ENCODE results near the gene GNA14. TPM values are rescaled to one million over a fixed set of nuclear protein-coding genes. Genes with fewer than 3 reads are reported as not detected.
"Not testable (repeated sequence)": the region's sequence is repeated elsewhere in the genome, so short reads cannot be mapped to it uniquely, and the experiment has no call there.

GNA14 gene
- total RNA-seq, 2 donors from 2014 or later, result 0.62 to 8.0 TPM

DNA sequence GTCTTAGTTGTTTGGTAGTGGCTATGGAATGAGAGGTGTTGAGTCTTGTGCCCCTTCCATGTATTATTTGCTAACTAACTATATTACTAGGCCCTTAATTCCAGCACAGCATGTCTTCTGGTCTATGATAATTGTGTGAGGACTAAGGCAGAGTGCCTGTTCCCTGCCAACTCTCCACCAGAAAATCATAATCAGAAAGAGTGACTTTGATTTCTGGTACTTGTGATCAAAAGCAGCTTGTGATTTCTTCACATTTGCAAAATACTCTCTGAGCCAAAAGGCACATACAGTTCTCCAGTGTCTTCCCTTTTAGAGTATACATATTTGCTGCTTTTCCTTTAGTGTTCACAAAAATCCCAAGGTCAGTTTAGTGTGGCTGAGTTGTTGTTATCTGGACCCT lies 229.9 kb downstream of the GNA14 start:
- Histone ChIP-seq H3K4me1 (ENCODE audit: control insufficient read depth, insufficient read depth, low read length) (no peaks in the 10 kb centered on the region), H3K36me3 (ENCODE audit: control insufficient read depth, insufficient read depth, low read length) (peaks cover 3% of the 10 kb centered on the region), H3K9ac (ENCODE audit: extremely low read depth, low read length, poor library complexity, severe bottlenecking) (no peak overlapping the region), H3K27me3 (ENCODE audit: control insufficient read depth, insufficient read depth, low read length, poor library complexity, severe bottlenecking) (no peaks in the 10 kb centered on the region), H3K27ac (ENCODE audit: low read depth, low read length) (no peak overlapping the region), H3K4me3 (ENCODE audit: low read length) (no peak overlapping the region), H3K9me3 (ENCODE audit: control insufficient read depth, low read length) (no peaks in the 10 kb centered on the region)
- TF ChIP-seq, protein P1, sequence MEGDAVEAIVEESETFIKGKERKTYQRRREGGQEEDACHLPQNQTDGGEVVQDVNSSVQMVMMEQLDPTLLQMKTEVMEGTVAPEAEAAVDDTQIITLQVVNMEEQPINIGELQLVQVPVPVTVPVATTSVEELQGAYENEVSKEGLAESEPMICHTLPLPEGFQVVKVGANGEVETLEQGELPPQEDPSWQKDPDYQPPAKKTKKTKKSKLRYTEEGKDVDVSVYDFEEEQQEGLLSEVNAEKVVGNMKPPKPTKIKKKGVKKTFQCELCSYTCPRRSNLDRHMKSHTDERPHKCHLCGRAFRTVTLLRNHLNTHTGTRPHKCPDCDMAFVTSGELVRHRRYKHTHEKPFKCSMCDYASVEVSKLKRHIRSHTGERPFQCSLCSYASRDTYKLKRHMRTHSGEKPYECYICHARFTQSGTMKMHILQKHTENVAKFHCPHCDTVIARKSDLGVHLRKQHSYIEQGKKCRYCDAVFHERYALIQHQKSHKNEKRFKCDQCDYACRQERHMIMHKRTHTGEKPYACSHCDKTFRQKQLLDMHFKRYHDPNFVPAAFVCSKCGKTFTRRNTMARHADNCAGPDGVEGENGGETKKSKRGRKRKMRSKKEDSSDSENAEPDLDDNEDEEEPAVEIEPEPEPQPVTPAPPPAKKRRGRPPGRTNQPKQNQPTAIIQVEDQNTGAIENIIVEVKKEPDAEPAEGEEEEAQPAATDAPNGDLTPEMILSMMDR (conservative IDR thresholded peaks at IDR 0.05), result no peak
- Mint-ChIP-seq H3K4me1 (peaks cover 21% of the 10 kb centered on the region), H3K27ac (no peak overlapping the region), H3K4me3 (no peak overlapping the region), H3K27me3 (ENCODE audit: insufficient read depth) (no peaks in the 10 kb centered on the region), H3K36me3 (ENCODE audit: low read depth) (peaks cover 7% of the 10 kb centered on the region), H3K9me3 (peaks cover 3% of the 10 kb centered on the region)
- no peak for DNase-seq

DNA sequence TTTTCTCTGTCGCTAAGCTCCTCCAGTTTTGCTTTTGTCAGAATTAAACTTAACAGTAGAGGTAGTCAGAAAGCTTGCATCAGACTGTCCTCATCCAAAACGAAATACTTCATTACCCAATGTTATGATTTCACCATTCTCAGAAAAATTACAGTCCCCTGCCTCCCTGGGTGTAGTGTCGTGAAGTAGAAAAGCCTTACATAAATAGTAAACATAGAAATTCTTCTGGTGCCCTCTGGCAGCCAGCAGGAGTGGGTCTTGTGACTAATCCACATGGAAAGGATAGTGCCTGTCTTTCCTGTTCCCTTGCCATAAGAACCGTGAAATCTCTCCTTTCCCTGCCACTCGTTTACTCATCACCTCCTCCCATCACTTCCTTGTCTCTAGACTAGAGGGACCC lies 230.6 kb downstream of the GNA14 start:
- no peak overlapping the region for H3K4me3 Mint-ChIP-seq
- WGBS, 2 experiments (ENCODE audit: insufficient coverage in 1 of 2, insufficient read length in 1 of 2), result 80 to 86% methylated on average over 1 to 5 of the region's 5 CpGs
- H3K9me3 ChIP-seq (ENCODE audit: control insufficient read depth, low read length), result no peaks in the 10 kb centered on the region
- H3K27me3 Mint-ChIP-seq (ENCODE audit: insufficient read depth), result no peaks in the 10 kb centered on the region
- peak overlapping the region; percentile 81 for H3K27ac Mint-ChIP-seq
- DNase-seq, result no peak
- H3K9me3 Mint-ChIP-seq, result peaks cover 3% of the 10 kb centered on the region
- H3K36me3 ChIP-seq (ENCODE audit: control insufficient read depth, insufficient read depth, low read length), result peaks cover 3% of the 10 kb centered on the region
- no peaks in the 10 kb centered on the region for H3K4me1 ChIP-seq (ENCODE audit: control insufficient read depth, insufficient read depth, low read length)
- H3K36me3 Mint-ChIP-seq (ENCODE audit: low read depth), result peaks cover 7% of the 10 kb centered on the region
- H3K27me3 ChIP-seq (ENCODE audit: control insufficient read depth, insufficient read depth, low read length, poor library complexity, severe bottlenecking), result no peaks in the 10 kb centered on the region
- TF ChIP-seq, protein P1 (conservative IDR thresholded peaks at IDR 0.05), result no peak
- no peak overlapping the region for H3K4me3 ChIP-seq (ENCODE audit: low read length)
- H3K27ac ChIP-seq (ENCODE audit: low read depth, low read length), result no peak overlapping the region
- H3K9ac ChIP-seq (ENCODE audit: extremely low read depth, low read length, poor library complexity, severe bottlenecking), result no peak overlapping the region
- H3K4me1 Mint-ChIP-seq, result peaks cover 21% of the 10 kb centered on the region

DNA sequence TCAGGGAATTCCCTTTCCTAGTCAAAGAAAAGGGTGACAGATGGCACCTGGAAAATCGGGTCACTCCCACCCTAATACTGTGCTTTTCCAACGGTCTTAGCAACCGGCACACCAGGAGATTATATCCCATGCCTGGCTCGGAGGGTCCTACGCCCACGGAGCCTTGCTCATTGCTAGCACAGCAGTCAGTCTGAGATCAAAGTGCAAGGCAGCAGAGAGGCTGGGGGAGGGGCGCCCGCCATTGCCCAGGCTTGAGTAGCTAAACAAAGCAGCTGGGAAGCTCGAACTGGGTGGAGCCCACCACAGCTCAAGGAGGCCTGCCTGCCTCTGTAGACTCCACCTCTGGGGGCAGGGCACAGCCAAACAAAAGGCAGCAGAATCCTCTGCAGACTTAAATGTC lies 239.6 kb downstream of the GNA14 start:
- not testable (repeated sequence) for H3K27me3 ChIP-seq (ENCODE audit: control insufficient read depth, insufficient read depth, low read length, poor library complexity, severe bottlenecking); H3K4me1 Mint-ChIP-seq; H3K9ac ChIP-seq (ENCODE audit: extremely low read depth, low read length, poor library complexity, severe bottlenecking); H3K27ac ChIP-seq (ENCODE audit: low read depth, low read length); DNase-seq; H3K27ac Mint-ChIP-seq; H3K4me1 ChIP-seq (ENCODE audit: control insufficient read depth, insufficient read depth, low read length); H3K4me3 Mint-ChIP-seq; H3K27me3 Mint-ChIP-seq (ENCODE audit: insufficient read depth)
- Histone ChIP-seq H3K4me3 (ENCODE audit: low read length) (peak overlapping the region; percentile 58), H3K9me3 (ENCODE audit: control insufficient read depth, low read length) (peaks cover 24% of the 10 kb centered on the region), H3K36me3 (ENCODE audit: control insufficient read depth, insufficient read depth, low read length) (peaks cover 25% of the 10 kb centered on the region)
- 93% methylated on average over 9 of the region's 9 CpGs; no CpG with 5 or more reads in 1 of the 2 experiments for WGBS, 2 experiments (ENCODE audit: insufficient coverage in 1 of 2, insufficient read length in 1 of 2)
- Mint-ChIP-seq H3K9me3 (peaks cover 46% of the 10 kb centered on the region), H3K36me3 (ENCODE audit: low read depth) (peaks cover 48% of the 10 kb centered on the region)

DNA sequence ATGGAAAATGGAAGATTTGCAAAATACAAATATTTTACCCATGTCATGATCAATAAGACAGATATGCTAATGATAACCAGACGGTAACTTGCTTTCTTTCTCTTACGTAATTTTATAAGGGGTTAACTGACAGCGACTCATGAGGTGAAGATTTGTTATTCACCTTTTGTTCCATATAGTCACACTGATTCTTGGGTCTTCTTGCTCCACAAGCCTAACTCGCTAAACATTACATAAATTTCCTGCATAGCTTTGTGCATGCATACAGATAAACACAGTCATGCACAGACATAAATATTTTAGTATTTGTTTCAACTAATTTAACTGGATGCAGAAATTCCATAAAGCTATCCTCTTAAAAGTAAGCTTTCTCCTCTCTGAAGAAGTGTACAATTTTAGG lies 244.9 kb downstream of the GNA14 start:
- H3K9me3 ChIP-seq (ENCODE audit: control insufficient read depth, low read length), result peaks cover 21% of the 10 kb centered on the region
- no peaks in the 10 kb centered on the region for H3K4me1 Mint-ChIP-seq
- 95 to 96% methylated on average over 3 to 4 of the region's 4 CpGs for WGBS, 2 experiments (ENCODE audit: insufficient coverage in 1 of 2, insufficient read length in 1 of 2)
- H3K27ac ChIP-seq (ENCODE audit: low read depth, low read length), result no peak overlapping the region
- H3K27me3 ChIP-seq (ENCODE audit: control insufficient read depth, insufficient read depth, low read length, poor library complexity, severe bottlenecking), result no peaks in the 10 kb centered on the region
- H3K4me1 ChIP-seq (ENCODE audit: control insufficient read depth, insufficient read depth, low read length), result no peaks in the 10 kb centered on the region
- no peak overlapping the region for H3K27ac Mint-ChIP-seq
- peaks cover 23% of the 10 kb centered on the region for H3K36me3 ChIP-seq (ENCODE audit: control insufficient read depth, insufficient read depth, low read length)
- no peak for DNase-seq
- no peak overlapping the region for H3K4me3 Mint-ChIP-seq
- peaks cover 15% of the 10 kb centered on the region for H3K9me3 Mint-ChIP-seq
- no peak overlapping the region for H3K9ac ChIP-seq (ENCODE audit: extremely low read depth, low read length, poor library complexity, severe bottlenecking)
- no peak overlapping the region for H3K4me3 ChIP-seq (ENCODE audit: low read length)
- TF ChIP-seq, protein P1 (conservative IDR thresholded peaks at IDR 0.05), result no peak
- peaks cover 22% of the 10 kb centered on the region for H3K36me3 Mint-ChIP-seq (ENCODE audit: low read depth)
- H3K27me3 Mint-ChIP-seq (ENCODE audit: insufficient read depth), result no peaks in the 10 kb centered on the region
